GM12801 (cell line): ENCODE measurements around the gene SWI5.

ENCODE experiments used
- CTCF ChIP-seq: IDR thresholded peaks from one replicate; pipeline ENCODE4 v1.5.1; 2011; ENCODE audit warnings: control low read depth; ENCODE audit not compliant: insufficient read length; ENCODE audit errors: extremely low read depth

Gene SWI5

GRCh38 chr9:128304971-128305288 is 28.9 kb downstream of the SWI5 start:
- TF ChIP-seq CTCF: no peak

- no peak for TF ChIP-seq CTCF
Observed at GRCh38 chr9:128309551-128309950, 33.5 kb downstream of the SWI5 start.

- TF ChIP-seq CTCF: no peak
Observed at GRCh38 chr9:128310461-128310860, 34.4 kb downstream of the SWI5 start.

GRCh38 chr9:128314697-128315096 is 38.6 kb downstream of the SWI5 start:
- no peak for TF ChIP-seq CTCF

GRCh38 chr9:128316421-128316820 is 40.3 kb downstream of the SWI5 start:
- no peak for TF ChIP-seq CTCF

- TF ChIP-seq CTCF: no peak
Observed at GRCh38 chr9:128317629-128318028, 41.6 kb downstream of the SWI5 start.

GRCh38 chr9:128321343-128321742 is 45.3 kb downstream of the SWI5 start:
- no peak for TF ChIP-seq CTCF

GRCh38 chr9:128321879-128322403 is 45.9 kb downstream of the SWI5 start:
- no peak for TF ChIP-seq CTCF
